Osteoblast (primary cell): ENCODE results near the gene EML4. TPM values are rescaled to one million over a fixed set of nuclear protein-coding genes. Genes with fewer than 3 reads are reported as not detected.

ENCODE experiments used
- DNase-seq: peaks from one replicate; pipeline ENCODE4 v3.0.0; 2011; ENCODE audit warnings: low spot score, mixed read lengths; ENCODE audit not compliant: insufficient read length; ENCODE audit errors: missing footprints
- H2AFZ ChIP-seq: 2 replicates; pipeline ENCODE4 v1.6.0; 2011; ENCODE audit warnings: mild to moderate bottlenecking, low read length
- H3K27ac ChIP-seq: 2 replicates; pipeline ENCODE4 v1.5.1; 2011; ENCODE audit warnings: mild to moderate bottlenecking, low read depth, low read length, moderate library complexity
- H3K27me3 ChIP-seq: 2 replicates; pipeline ENCODE4 v1.6.0; 2012; ENCODE audit warnings: mild to moderate bottlenecking, control low read depth, inconsistent platforms, low read length, moderate library complexity; ENCODE audit not compliant: insufficient read depth
- H3K36me3 ChIP-seq: 2 replicates; pipeline ENCODE4 v1.5.1; 2011; ENCODE audit warnings: mild to moderate bottlenecking, low read length, control low read depth, moderate library complexity; ENCODE audit not compliant: insufficient read depth
- H3K4me1 ChIP-seq: 2 replicates; pipeline ENCODE4 v1.5.1; 2011; ENCODE audit warnings: mild to moderate bottlenecking, low read length, control low read depth, moderate library complexity; ENCODE audit not compliant: insufficient read depth
- H3K4me2 ChIP-seq: 2 replicates; pipeline ENCODE4 v1.6.0; 2011; ENCODE audit warnings: mild to moderate bottlenecking, low read length; ENCODE audit not compliant: insufficient read depth
- H3K4me3 ChIP-seq: fragments of 200-600 bp; sonication (generic); 3 replicates; pipeline ENCODE4 v1.5.1; 2012; ENCODE audit warnings: mild to moderate bottlenecking, low read length, inconsistent platforms; ENCODE audit not compliant: insufficient read depth
- H3K79me2 ChIP-seq: 2 replicates; pipeline ENCODE4 v1.6.0; 2012; ENCODE audit warnings: mild to moderate bottlenecking, low read length, control low read depth, inconsistent platforms; ENCODE audit not compliant: insufficient read depth
- H3K9me3 ChIP-seq: 2 replicates; pipeline ENCODE4 v1.5.1; 2011; ENCODE audit warnings: low read depth, low read length, control low read depth
- H4K20me1 ChIP-seq: 2 replicates; pipeline ENCODE4 v1.6.0; 2012; ENCODE audit warnings: mild to moderate bottlenecking, low read length, control low read depth; ENCODE audit not compliant: insufficient read depth
- CTCF ChIP-seq: IDR thresholded peaks from 2 replicates; pipeline ENCODE4 v1.5.1; 2011; ENCODE audit warnings: mild to moderate bottlenecking, low read depth, low read length, moderate library complexity; ENCODE audit errors: extremely low read depth
- total RNA-seq: library from RNA; depleted of rRNA; stranded (reverse); fragments of >200 nt; gene quantifications from 2 replicates; pipeline ENCODE4 v1.2.3, GENCODE V29; 2012

EML4 gene
- total RNA-seq, 1 donor: 91.9 TPM

- no peak overlapping the region for H3K4me3 ChIP-seq
- peaks cover 41% of the 10 kb centered on the region for H3K36me3 ChIP-seq
- H2AFZ ChIP-seq: no peak overlapping the region
- no peaks in the 10 kb centered on the region for H3K27me3 ChIP-seq
- H3K4me1 ChIP-seq: peaks cover 19% of the 10 kb centered on the region
- no peaks in the 10 kb centered on the region for H3K9me3 ChIP-seq
- DNase-seq: no peak
- no peak overlapping the region for H3K27ac ChIP-seq
- TF ChIP-seq CTCF: no peak
- no peak overlapping the region for H3K4me2 ChIP-seq
- H4K20me1 ChIP-seq: peaks cover 5% of the 10 kb centered on the region
- H3K79me2 ChIP-seq: peaks cover 64% of the 10 kb centered on the region
Measured at GRCh38 chr2:42338567-42339190, 169.5 kb downstream of the EML4 start.

- Histone ChIP-seq H3K9me3 (no peaks in the 10 kb centered on the region), H3K36me3 (peaks cover 36% of the 10 kb centered on the region), H3K27me3 (no peaks in the 10 kb centered on the region), H3K4me3 (no peak overlapping the region), H3K4me2 (no peak overlapping the region), H3K4me1 (peaks cover 19% of the 10 kb centered on the region), H3K79me2 (peaks cover 65% of the 10 kb centered on the region), H4K20me1 (peaks cover 5% of the 10 kb centered on the region), H3K27ac (no peak overlapping the region), H2AFZ (no peak overlapping the region)
- no peak for DNase-seq
- TF ChIP-seq CTCF: no peak
Measured at GRCh38 chr2:42339191-42339912, 170.2 kb downstream of the EML4 start.

GRCh38 chr2:42340045-42340937 lies 171.1 kb downstream of the EML4 start:
- Histone ChIP-seq H3K9me3 (no peaks in the 10 kb centered on the region), H3K27me3 (no peaks in the 10 kb centered on the region), H2AFZ (no peak overlapping the region), H3K4me3 (no peak overlapping the region), H3K4me2 (no peak overlapping the region), H3K79me2 (peaks cover 67% of the 10 kb centered on the region), H3K36me3 (peaks cover 29% of the 10 kb centered on the region), H3K4me1 (peaks cover 19% of the 10 kb centered on the region), H4K20me1 (peaks cover 5% of the 10 kb centered on the region), H3K27ac (no peak overlapping the region)
- no peak for TF ChIP-seq CTCF
- no peak for DNase-seq
